AG09309 (cell line): ENCODE measurements around the gene LIN52.

Experiments
- DNase-seq: peaks from one replicate; pipeline ENCODE4 v3.0.0-alpha.2; 2010; ENCODE audit warnings: low read depth
- H3K4me3 ChIP-seq: 2 replicates; pipeline ENCODE4 v1.5.1; 2011; ENCODE audit warnings: mild to moderate bottlenecking, low read depth, low read length, moderate library complexity; ENCODE audit not compliant: control insufficient read depth
- TF ChIP-seq, protein P1 (sequence below): IDR thresholded peaks from 2 replicates; pipeline ENCODE4 v1.5.1; 2011; ENCODE audit warnings: mild to moderate bottlenecking, low read depth, low read length, inconsistent platforms; ENCODE audit not compliant: insufficient read depth, control insufficient read depth; ENCODE audit errors: missing control alignments

The LIN52 gene

DNA sequence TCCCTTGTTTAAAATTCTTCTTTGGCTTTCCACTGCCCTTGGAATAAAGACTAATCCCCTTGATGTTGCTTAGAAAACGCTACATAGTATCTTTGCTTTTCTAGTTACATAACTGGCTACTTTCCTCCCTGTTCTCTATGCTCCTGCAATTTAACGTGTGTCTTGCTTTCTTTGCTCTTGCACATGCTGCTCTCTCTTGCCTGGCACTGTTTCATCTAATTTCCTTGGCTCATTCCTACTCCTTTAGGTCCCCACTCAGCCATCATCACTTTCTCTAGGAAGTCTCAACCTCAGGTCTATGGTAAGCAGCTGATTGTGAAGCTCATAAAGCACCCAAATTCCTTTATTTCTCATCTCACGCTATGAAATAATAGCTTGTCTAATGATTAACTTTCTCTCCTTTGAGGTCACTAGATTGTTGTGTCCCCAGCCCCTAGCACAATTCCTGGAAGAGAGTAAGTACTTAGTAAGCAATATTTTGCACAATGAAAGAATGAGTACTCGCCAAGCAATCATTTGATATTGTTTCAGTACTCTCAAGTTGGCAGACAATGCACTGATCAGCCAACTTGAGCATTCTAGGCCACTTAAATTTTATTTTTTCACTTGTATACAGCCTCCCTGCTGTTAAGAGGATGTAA is 3.8 kb upstream of the LIN52 start:
- TF ChIP-seq, protein P1, sequence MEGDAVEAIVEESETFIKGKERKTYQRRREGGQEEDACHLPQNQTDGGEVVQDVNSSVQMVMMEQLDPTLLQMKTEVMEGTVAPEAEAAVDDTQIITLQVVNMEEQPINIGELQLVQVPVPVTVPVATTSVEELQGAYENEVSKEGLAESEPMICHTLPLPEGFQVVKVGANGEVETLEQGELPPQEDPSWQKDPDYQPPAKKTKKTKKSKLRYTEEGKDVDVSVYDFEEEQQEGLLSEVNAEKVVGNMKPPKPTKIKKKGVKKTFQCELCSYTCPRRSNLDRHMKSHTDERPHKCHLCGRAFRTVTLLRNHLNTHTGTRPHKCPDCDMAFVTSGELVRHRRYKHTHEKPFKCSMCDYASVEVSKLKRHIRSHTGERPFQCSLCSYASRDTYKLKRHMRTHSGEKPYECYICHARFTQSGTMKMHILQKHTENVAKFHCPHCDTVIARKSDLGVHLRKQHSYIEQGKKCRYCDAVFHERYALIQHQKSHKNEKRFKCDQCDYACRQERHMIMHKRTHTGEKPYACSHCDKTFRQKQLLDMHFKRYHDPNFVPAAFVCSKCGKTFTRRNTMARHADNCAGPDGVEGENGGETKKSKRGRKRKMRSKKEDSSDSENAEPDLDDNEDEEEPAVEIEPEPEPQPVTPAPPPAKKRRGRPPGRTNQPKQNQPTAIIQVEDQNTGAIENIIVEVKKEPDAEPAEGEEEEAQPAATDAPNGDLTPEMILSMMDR = no peak
- no peak for DNase-seq
- H3K4me3 ChIP-seq = no peak overlapping the region

DNA sequence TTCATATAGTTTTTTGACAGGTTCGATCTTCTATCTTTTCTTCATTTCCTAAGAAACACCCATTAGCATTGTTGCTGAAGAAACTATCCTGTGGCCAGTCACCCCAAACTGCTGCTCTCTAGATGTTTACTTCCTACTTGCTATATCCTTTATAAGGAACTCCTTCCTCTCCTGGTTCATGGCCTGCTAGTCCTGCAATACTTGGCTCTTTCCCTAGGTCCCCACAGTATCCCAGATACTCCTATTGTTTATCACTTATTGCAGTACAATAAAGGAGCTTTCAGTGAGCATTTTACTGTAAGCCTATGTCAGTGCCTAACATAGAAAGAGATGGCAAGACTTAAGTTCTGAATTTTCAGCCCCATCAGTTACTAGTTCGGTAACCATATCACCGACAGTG is 3.3 kb upstream of the LIN52 start:
- no peak overlapping the region for H3K4me3 ChIP-seq
- TF ChIP-seq, protein P1 = no peak
- no peak for DNase-seq

DNA sequence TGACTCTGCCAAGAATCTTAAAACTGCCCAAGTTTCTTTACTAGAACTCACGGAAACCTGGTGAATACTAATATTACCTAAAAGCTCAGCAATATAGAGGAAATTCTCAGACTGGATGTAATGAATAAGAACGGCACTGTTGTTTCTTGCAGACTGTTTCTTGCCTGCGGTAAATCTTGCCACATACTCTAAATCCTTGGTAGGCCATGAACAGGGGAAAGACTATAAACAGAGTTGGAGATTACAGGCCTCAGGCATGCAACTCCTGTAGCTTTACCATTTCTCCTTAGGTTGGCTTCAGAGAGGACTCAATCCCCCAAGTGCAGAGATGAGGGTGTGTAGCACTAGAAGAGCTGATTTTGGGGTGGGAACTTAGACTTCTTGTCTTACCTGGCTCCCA is 1.6 kb upstream of the LIN52 start:
- no peak for DNase-seq
- H3K4me3 ChIP-seq = peak overlapping the region; percentile 69; the same call in 1 of the 2 replicates
- TF ChIP-seq, protein P1 = no peak

DNA sequence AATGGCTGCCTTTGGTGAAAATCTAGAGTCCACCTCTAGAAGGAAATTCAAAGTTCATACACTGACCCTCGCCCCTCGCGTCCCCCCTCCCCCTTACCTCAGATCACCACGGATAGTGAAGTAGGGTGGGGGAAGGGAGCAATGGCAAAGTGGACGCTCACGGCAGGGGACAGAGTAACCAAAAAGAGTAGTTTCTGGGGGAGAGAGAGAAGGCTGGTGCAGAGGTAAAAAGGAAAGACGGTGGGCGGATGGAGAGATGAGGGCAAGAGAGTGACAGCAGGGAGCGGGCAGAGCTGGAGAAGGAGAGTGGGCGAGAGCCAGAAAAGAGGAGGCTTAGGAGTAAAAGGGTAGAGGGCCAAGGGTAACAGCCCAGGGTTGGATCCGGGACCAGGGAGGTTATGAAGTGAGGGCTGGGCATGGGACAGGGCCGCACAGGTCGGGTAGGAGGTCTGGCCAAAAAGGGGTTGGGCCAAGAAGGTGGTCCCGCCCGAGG is 926 bp upstream of the LIN52 start:
- H3K4me3 ChIP-seq = peak overlapping the region; percentile 69
- DNase-seq = no peak
- TF ChIP-seq, protein P1 = no peak

DNA sequence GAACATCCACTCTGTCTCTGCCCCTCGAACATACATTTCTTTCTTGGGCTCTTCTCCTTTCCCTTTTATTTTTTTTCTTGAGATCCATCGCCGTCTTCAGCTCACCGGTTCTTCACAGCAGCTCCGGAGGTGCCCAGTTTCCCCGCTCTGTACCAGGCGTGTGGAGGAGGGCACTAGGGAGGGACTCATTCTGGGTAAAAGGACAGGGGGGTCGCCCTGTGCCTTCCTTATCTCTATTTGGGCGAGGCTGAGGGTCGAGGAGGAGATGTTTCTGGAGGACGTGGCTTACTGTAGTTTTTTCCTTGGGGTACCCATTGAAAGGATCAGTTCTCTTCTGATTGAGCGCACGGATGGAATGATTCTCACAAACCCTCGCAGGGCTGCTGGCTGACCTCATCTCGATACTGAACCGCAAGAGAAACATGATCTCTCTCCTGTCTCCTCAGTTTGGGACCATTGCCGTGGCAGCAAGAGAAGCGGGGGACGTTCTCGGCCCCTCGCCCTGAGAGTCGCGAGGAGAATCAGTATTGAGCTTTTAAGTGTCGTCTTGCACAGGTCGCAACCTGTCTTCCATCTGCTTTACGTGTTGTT is 386 bp downstream of the LIN52 start:
- TF ChIP-seq, protein P1 = no peak

DNA sequence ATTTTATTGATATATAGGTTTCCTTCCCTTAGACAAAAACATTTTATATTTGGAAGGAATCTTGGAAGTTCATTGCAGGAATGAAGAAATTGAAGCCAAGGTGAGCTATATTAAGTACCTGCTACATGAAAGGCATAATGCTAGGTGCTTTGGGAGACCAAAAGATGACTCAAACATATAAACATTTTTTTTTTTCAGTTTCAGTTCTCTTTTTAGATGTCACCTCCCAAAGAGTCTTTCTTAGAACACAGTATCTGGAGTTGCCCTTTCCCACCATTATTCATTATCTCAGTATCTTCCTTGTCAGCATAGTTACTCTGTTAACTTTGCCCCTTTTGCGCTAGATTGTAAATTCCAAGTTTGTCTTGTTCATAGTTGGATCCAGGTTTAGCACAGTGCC is 1.1 kb downstream of the LIN52 start:
- DNase-seq = no peak
- TF ChIP-seq, protein P1 = no peak
- H3K4me3 ChIP-seq = peak overlapping the region; percentile 83

More for the DNA sequence above, 386 bp downstream of the LIN52 start:
- H3K4me3 ChIP-seq = peak overlapping the region; percentile 83
- no peak for DNase-seq
